Activated T-helper 1 cell treated with anti-CD3 and anti-CD28 coated beads, Interleukin-12 subunit alpha, Interleukin-12 subunit beta, Interleukin-2, Interleukin-4 antibody, amounts not matched to agents 30 ng/mL and 10 ng/mL and 1 ng/mL, durations not matched to agents 14 hours and 24 hours and 36 hours (primary cell): ENCODE results near the gene RPS10. TPM values are rescaled to one million over a fixed set of nuclear protein-coding genes. Genes with fewer than 3 reads are reported as not detected.

ENCODE experiments used
- DNase-seq: peaks from one replicate; pipeline ENCODE4 v3.0.0; 2021; ENCODE audit warnings: low spot score
- H3K27ac Mint-ChIP-seq: one replicate; pipeline ENCODE4 v1.8.0; 2021; ENCODE audit warnings: mild to moderate bottlenecking, mixed read lengths
- H3K27me3 Mint-ChIP-seq: one replicate; pipeline ENCODE4 v1.8.0; 2022; ENCODE audit warnings: mild to moderate bottlenecking, moderate library complexity, mixed read lengths; ENCODE audit not compliant: insufficient read depth
- H3K36me3 Mint-ChIP-seq: one replicate; pipeline ENCODE4 v1.8.0; 2021; ENCODE audit warnings: low read depth, mixed read lengths
- H3K4me1 Mint-ChIP-seq: one replicate; pipeline ENCODE4 v1.8.0; 2021; ENCODE audit warnings: low read depth, mixed read lengths
- H3K4me3 Mint-ChIP-seq: one replicate; pipeline ENCODE4 v1.8.0; 2021; ENCODE audit warnings: mild to moderate bottlenecking, moderate library complexity, mixed read lengths
- H3K9me3 Mint-ChIP-seq: one replicate; pipeline ENCODE4 v1.8.0; 2021; ENCODE audit warnings: mixed read lengths
- intact Hi-C: fragments of 100-400 bp; cut with micrococcal nuclease; formaldehyde crosslinking; loops from one replicate; pipeline ENCODE4 v1.15.1; 2024
- total RNA-seq: library from RNA; stranded (reverse); gene quantifications from 2 replicates; pipeline ENCODE4 v1.2.3, GENCODE V29; 2022

RPS10 gene
- total RNA-seq, result 1,492 and 1,525 TPM in 2 replicates

GRCh38 chr6:34425498-34426410, at the start of gene RPS10:
Gene RPS10, minus strand, starts transcription at chr6:34426069. Its CDS starts 848 bp downstream, at chr6:34425221.
- intact Hi-C loops, result loop anchor here (1.0 kb wide), 4 partner anchors 33 to 332 kb away; partner anchors contain the start of genes NUDT3, SMIM29 and SNRPC
- Mint-ChIP-seq H3K27ac (peak within 1 kb of the TSS; percentile 99), H3K4me3 (peak within 1 kb of the TSS; percentile 99), H3K27me3 (peaks cover 4% of the 10 kb centered on the region), H3K4me1 (peaks cover 31% of the 10 kb centered on the region), H3K36me3 (peaks cover 35% of the 10 kb centered on the region), H3K9me3 (no peaks in the 10 kb centered on the region)
- peak; percentile 88 for DNase-seq

GRCh38 chr6:34475238-34475682, 49.4 kb upstream of the RPS10 start:
- Mint-ChIP-seq H3K27me3 (peaks cover 5% of the 10 kb centered on the region), H3K4me1 (no peaks in the 10 kb centered on the region), H3K9me3 (peaks cover 5% of the 10 kb centered on the region), H3K4me3 (no peak overlapping the region), H3K27ac (no peak overlapping the region), H3K36me3 (no peaks in the 10 kb centered on the region)
- intact Hi-C loops, result no loop called here
- DNase-seq, result no peak

GRCh38 chr6:34474754-34475153, 48.9 kb upstream of the RPS10 start:
- no peaks in the 10 kb centered on the region for H3K36me3 Mint-ChIP-seq
- DNase-seq, result no peak
- peaks cover 5% of the 10 kb centered on the region for H3K9me3 Mint-ChIP-seq
- H3K4me1 Mint-ChIP-seq, result no peaks in the 10 kb centered on the region
- intact Hi-C loops, result no loop called here
- H3K27ac Mint-ChIP-seq, result no peak overlapping the region
- H3K27me3 Mint-ChIP-seq, result peaks cover 5% of the 10 kb centered on the region
- no peak overlapping the region for H3K4me3 Mint-ChIP-seq

- H3K27ac Mint-ChIP-seq, result no peak overlapping the region
- no peaks in the 10 kb centered on the region for H3K4me1 Mint-ChIP-seq
- intact Hi-C loops, result no loop called here
Observed at GRCh38 chr6:34473967-34474366, 48.1 kb upstream of the RPS10 start.

GRCh38 chr6:34472425-34472824, 46.6 kb upstream of the RPS10 start:
- no peaks in the 10 kb centered on the region for H3K4me1 Mint-ChIP-seq
- H3K4me3 Mint-ChIP-seq, result no peak overlapping the region
- DNase-seq, result no peak
- peaks cover 8% of the 10 kb centered on the region for H3K27me3 Mint-ChIP-seq
- intact Hi-C loops, result no loop called here
- no peak overlapping the region for H3K27ac Mint-ChIP-seq
- H3K9me3 Mint-ChIP-seq, result peaks cover 5% of the 10 kb centered on the region
- H3K36me3 Mint-ChIP-seq, result no peaks in the 10 kb centered on the region

More at GRCh38 chr6:34473967-34474366, 48.1 kb upstream of the RPS10 start:
- peaks cover 5% of the 10 kb centered on the region for H3K9me3 Mint-ChIP-seq
- no peaks in the 10 kb centered on the region for H3K36me3 Mint-ChIP-seq
- DNase-seq, result no peak
- H3K4me3 Mint-ChIP-seq, result no peak overlapping the region
- H3K27me3 Mint-ChIP-seq, result peaks cover 5% of the 10 kb centered on the region

- intact Hi-C loops, result no loop called here
- Mint-ChIP-seq H3K27ac (no peak overlapping the region), H3K27me3 (peaks cover 19% of the 10 kb centered on the region), H3K4me1 (no peaks in the 10 kb centered on the region), H3K9me3 (peaks cover 5% of the 10 kb centered on the region), H3K36me3 (no peaks in the 10 kb centered on the region), H3K4me3 (no peak overlapping the region)
- DNase-seq, result no peak
Observed at GRCh38 chr6:34469499-34469898, 43.6 kb upstream of the RPS10 start.

- Mint-ChIP-seq H3K36me3 (no peaks in the 10 kb centered on the region), H3K27ac (no peak overlapping the region), H3K27me3 (peaks cover 19% of the 10 kb centered on the region), H3K4me3 (no peak overlapping the region), H3K9me3 (no peaks in the 10 kb centered on the region), H3K4me1 (no peaks in the 10 kb centered on the region)
- DNase-seq, result no peak
- intact Hi-C loops, result no loop called here
Observed at GRCh38 chr6:34468378-34468892, 42.6 kb upstream of the RPS10 start.

- Mint-ChIP-seq H3K36me3 (no peaks in the 10 kb centered on the region), H3K27ac (no peak overlapping the region), H3K4me1 (no peaks in the 10 kb centered on the region), H3K27me3 (peaks cover 30% of the 10 kb centered on the region), H3K9me3 (no peaks in the 10 kb centered on the region), H3K4me3 (no peak overlapping the region)
- no peak for DNase-seq
- intact Hi-C loops, result no loop called here
Observed at GRCh38 chr6:34466242-34467185, 40.6 kb upstream of the RPS10 start.

GRCh38 chr6:34465531-34466241, 39.8 kb upstream of the RPS10 start, which contains the start of gene PACSIN1:
Gene PACSIN1, plus strand, starts transcription at chr6:34466076. Its CDS starts 60,230 bp downstream, at chr6:34526306.
- H3K36me3 Mint-ChIP-seq, result no peaks in the 10 kb centered on the region
- intact Hi-C loops, result no loop called here
- no peaks in the 10 kb centered on the region for H3K9me3 Mint-ChIP-seq
- no peak within 1 kb of the TSS for H3K27ac Mint-ChIP-seq
- H3K4me3 Mint-ChIP-seq, result peak within 1 kb of the TSS; percentile 53
- H3K27me3 Mint-ChIP-seq, result peaks cover 30% of the 10 kb centered on the region
- DNase-seq, result peak; percentile 12
- no peaks in the 10 kb centered on the region for H3K4me1 Mint-ChIP-seq

- Mint-ChIP-seq H3K27me3 (peaks cover 30% of the 10 kb centered on the region), H3K4me3 (no peak overlapping the region), H3K27ac (no peak overlapping the region), H3K36me3 (no peaks in the 10 kb centered on the region), H3K4me1 (no peaks in the 10 kb centered on the region), H3K9me3 (no peaks in the 10 kb centered on the region)
- no peak for DNase-seq
- intact Hi-C loops, result no loop called here
Observed at GRCh38 chr6:34463849-34464248, 38.0 kb upstream of the RPS10 start.

GRCh38 chr6:34463299-34463698, 37.4 kb upstream of the RPS10 start:
- Mint-ChIP-seq H3K36me3 (no peaks in the 10 kb centered on the region), H3K9me3 (no peaks in the 10 kb centered on the region), H3K4me1 (no peaks in the 10 kb centered on the region), H3K27me3 (peaks cover 27% of the 10 kb centered on the region), H3K27ac (no peak overlapping the region), H3K4me3 (no peak overlapping the region)
- intact Hi-C loops, result no loop called here
- no peak for DNase-seq

- no peak overlapping the region for H3K27ac Mint-ChIP-seq
- no peaks in the 10 kb centered on the region for H3K4me1 Mint-ChIP-seq
- H3K4me3 Mint-ChIP-seq, result no peak overlapping the region
- H3K9me3 Mint-ChIP-seq, result no peaks in the 10 kb centered on the region
- intact Hi-C loops, result no loop called here
- peaks cover 27% of the 10 kb centered on the region for H3K27me3 Mint-ChIP-seq
- no peak for DNase-seq
- H3K36me3 Mint-ChIP-seq, result no peaks in the 10 kb centered on the region
Observed at GRCh38 chr6:34462551-34462971, 36.7 kb upstream of the RPS10 start.
